Calu3 (cell line): ENCODE data around the gene SLFNL1. TPM values are rescaled to one million over a fixed set of nuclear protein-coding genes. Genes with fewer than 3 reads are reported as not detected.

Experiments used
- BruUV-seq: library from RNA; stranded (reverse); fragments of 400-500 nt; replicated peaks from 2 replicates; lab custom pipeline; 2021; lab: Mats Ljungman, UMichigan
- CTCF ChIA-PET: fragments of 300-600 bp; sonication (Branson Sonifier 250); formaldehyde crosslinking; loops from one replicate; lab custom pipeline; 2022; ENCODE audit warnings: antibody characterized with exemption; lab: Charles Lee
- DNase-seq: peaks from one replicate; pipeline ENCODE4 v3.0.0; 2022
- H3K27ac Mint-ChIP-seq: one replicate; pipeline ENCODE4 v1.8.0; 2022; ENCODE audit warnings: mixed read lengths; ENCODE audit not compliant: unreplicated experiment
- H3K27me3 Mint-ChIP-seq: one replicate; pipeline ENCODE4 v1.8.0; 2022; ENCODE audit warnings: mixed read lengths; ENCODE audit not compliant: unreplicated experiment
- H3K36me3 Mint-ChIP-seq: one replicate; pipeline ENCODE4 v1.8.0; 2022; ENCODE audit warnings: mild to moderate bottlenecking, moderate library complexity, mixed read lengths; ENCODE audit not compliant: insufficient read depth, unreplicated experiment
- H3K4me1 Mint-ChIP-seq: one replicate; pipeline ENCODE4 v1.8.0; 2022; ENCODE audit warnings: mild to moderate bottlenecking, low read depth, mixed read lengths; ENCODE audit not compliant: unreplicated experiment
- H3K4me3 Mint-ChIP-seq: one replicate; pipeline ENCODE4 v1.8.0; 2022; ENCODE audit warnings: mild to moderate bottlenecking, low read depth, moderate library complexity, mixed read lengths; ENCODE audit not compliant: unreplicated experiment
- H3K9me3 Mint-ChIP-seq: one replicate; pipeline ENCODE4 v1.8.0; 2022; ENCODE audit warnings: low read depth, mixed read lengths; ENCODE audit not compliant: unreplicated experiment
- intact Hi-C: fragments of 100-400 bp; cut with micrococcal nuclease; formaldehyde crosslinking; loops from one replicate; pipeline ENCODE4 v1.10.0; 2022; ENCODE audit not compliant: unreplicated experiment
- total RNA-seq: library from RNA; stranded (reverse); gene quantifications from 2 replicates; pipeline ENCODE4 v1.2.3, GENCODE V29; 2022
- TF ChIP-seq, protein P1 (sequence below): fragments of 200-600 bp; IDR thresholded peaks from one replicate; pipeline ENCODE4 v1.8.0; 2022; ENCODE audit warnings: antibody characterized with exemption; ENCODE audit not compliant: unreplicated experiment

The SLFNL1 gene
- total RNA-seq, 1 experiment from 2014 or later: 0.52 TPM

DNA sequence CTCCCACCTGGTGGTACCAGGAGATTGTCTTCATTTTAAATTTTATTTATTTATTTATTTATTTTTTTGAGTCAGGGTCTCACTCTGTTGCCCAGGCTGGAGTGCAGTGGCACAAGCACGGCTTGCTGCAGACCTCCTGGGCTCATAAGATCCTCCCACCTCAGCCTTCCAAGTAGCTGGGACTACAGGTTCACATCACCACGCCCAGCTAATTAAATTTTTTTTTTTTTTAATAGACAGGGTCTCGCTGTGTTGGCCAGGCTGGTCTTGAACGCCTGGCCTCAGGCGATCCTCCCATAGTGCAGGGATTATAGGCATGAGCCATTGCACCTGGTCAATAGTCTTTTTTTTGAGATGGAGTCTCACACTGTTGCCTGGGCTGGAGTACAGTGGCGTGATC is 8.5 kb downstream of the SLFNL1 start:
- no TSS peak for BruUV-seq
- Mint-ChIP-seq H3K36me3 (peaks cover 60% of the 10 kb centered on the region), H3K4me3 (no peak overlapping the region), H3K27ac (no peak overlapping the region), H3K4me1 (no peaks in the 10 kb centered on the region), H3K27me3 (no peaks in the 10 kb centered on the region), H3K9me3 (no peaks in the 10 kb centered on the region)
- CTCF ChIA-PET: no interaction called here
- TF ChIP-seq, protein P1, sequence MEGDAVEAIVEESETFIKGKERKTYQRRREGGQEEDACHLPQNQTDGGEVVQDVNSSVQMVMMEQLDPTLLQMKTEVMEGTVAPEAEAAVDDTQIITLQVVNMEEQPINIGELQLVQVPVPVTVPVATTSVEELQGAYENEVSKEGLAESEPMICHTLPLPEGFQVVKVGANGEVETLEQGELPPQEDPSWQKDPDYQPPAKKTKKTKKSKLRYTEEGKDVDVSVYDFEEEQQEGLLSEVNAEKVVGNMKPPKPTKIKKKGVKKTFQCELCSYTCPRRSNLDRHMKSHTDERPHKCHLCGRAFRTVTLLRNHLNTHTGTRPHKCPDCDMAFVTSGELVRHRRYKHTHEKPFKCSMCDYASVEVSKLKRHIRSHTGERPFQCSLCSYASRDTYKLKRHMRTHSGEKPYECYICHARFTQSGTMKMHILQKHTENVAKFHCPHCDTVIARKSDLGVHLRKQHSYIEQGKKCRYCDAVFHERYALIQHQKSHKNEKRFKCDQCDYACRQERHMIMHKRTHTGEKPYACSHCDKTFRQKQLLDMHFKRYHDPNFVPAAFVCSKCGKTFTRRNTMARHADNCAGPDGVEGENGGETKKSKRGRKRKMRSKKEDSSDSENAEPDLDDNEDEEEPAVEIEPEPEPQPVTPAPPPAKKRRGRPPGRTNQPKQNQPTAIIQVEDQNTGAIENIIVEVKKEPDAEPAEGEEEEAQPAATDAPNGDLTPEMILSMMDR: no peak
- intact Hi-C loops: no loop called here
- DNase-seq: no peak

DNA sequence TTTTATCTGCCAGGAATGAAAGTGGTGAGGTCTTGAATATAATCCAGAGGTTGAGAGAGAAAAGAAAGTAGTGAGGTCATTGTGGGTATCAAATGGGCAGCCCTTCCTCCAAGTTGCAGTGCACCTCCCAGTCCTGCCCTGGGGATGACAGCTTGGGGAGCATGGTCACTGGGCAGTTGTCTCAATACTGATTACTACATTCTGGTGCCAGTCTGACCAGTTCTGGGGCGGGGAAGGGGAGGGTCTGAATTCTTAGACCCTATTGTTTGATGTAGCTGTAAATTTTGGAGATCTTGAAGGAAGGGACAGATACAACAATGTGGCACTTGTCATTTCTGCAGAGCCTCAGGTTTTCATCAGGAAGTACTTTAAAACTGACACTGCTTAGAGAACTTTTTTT is 11.2 kb downstream of the SLFNL1 start:
- Mint-ChIP-seq H3K27ac (no peak overlapping the region), H3K4me1 (no peaks in the 10 kb centered on the region), H3K36me3 (peaks cover 59% of the 10 kb centered on the region), H3K4me3 (no peak overlapping the region), H3K9me3 (no peaks in the 10 kb centered on the region), H3K27me3 (no peaks in the 10 kb centered on the region)
- intact Hi-C loops: no loop called here
- DNase-seq: peak; percentile 26
- BruUV-seq: no TSS peak
- CTCF ChIA-PET: interaction anchor here (0.5 kb wide), 1 partner anchor 79 kb away, joined by 6 read pairs; no protein-coding TSS in a partner anchor
- TF ChIP-seq, protein P1: no peak

DNA sequence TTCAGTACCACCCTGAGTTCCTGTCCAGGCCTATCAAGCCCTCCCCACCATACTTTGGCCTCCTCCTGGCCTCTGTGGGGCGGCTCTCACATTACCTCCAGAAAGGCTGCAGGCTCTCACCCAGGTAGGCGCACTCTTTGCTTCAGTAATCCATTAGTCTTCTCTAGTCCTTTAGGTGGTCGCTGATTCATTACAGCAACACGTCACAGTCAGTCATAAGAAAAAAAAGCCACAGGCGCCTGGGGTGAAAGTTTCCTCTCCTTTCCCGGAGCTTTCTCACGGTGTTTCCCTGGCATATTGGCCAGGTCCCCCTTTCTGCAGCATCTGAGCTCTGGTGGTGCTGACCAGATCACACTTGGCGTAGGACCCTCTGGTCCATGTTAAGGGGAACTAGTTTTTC is 12.1 kb downstream of the SLFNL1 start:
- no TSS peak for BruUV-seq
- H3K27ac Mint-ChIP-seq: no peak overlapping the region
- no peaks in the 10 kb centered on the region for H3K27me3 Mint-ChIP-seq
- peaks cover 62% of the 10 kb centered on the region for H3K36me3 Mint-ChIP-seq
- H3K9me3 Mint-ChIP-seq: no peaks in the 10 kb centered on the region
- no peak overlapping the region for H3K4me3 Mint-ChIP-seq
- intact Hi-C loops: no loop called here
- DNase-seq: no peak
- TF ChIP-seq, protein P1: no peak
- CTCF ChIA-PET: no interaction called here
- no peaks in the 10 kb centered on the region for H3K4me1 Mint-ChIP-seq

DNA sequence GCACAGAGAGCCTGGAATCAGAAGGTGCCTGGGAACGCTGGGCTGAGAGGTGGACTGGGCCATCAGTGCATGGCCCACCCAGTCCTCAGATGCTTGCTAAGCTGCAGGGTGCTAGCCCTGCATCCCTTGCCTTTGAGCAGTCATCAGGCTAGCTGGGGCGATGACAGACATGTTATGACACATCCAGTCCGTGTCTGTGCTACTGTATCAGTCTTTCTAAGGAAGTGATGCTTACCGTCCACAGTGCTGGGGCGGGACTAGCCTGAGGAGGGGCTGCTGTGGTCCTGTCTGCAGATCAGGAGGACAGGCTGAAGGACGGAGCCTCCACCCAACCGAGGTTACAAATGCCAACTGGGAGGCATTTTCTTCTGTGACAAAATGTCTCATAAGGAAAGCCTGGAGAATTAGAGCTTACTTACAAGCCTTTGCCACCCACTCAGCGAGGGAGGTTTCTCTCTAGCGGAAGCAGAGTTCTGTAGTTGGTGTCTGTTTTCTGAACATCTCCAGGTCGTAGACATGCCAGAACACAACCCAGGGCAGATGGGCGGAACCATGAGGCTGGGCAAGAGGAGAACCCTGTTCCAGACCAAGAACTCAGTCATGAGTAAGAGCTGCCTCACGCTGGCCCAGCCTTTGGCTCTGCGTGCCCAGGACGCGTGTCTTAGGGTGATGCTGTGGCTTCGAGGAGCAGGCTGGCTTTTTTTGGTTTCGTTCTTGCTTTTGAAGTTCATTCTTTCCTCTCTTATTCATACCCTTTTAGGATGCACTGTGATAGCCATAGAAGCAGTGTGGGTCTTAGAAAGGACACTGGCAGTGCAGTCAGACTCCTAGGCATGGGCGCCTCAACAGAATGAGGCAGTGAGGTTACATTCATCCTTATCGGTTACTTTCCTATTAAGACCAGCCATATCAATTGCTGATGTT is 14.3 kb downstream of the SLFNL1 start:
- Mint-ChIP-seq H3K4me1 (peaks cover 18% of the 10 kb centered on the region), H3K36me3 (peaks cover 73% of the 10 kb centered on the region), H3K27ac (no peak overlapping the region), H3K9me3 (no peaks in the 10 kb centered on the region), H3K27me3 (no peaks in the 10 kb centered on the region), H3K4me3 (no peak overlapping the region)
- intact Hi-C loops: no loop called here
- no peak for DNase-seq
- BruUV-seq: no TSS peak
- CTCF ChIA-PET: no interaction called here
- TF ChIP-seq, protein P1: no peak
